Lung (tissue), 10 donors: Measurements from ENCODE around the gene RUBCN. TPM values are rescaled to one million over a fixed set of nuclear protein-coding genes. Genes with fewer than 3 reads are reported as not detected.
A peak's percentile ranks its signal among the peaks of the same experiment; 100 is the strongest.
"Not testable (repeated sequence)": the region's sequence is repeated elsewhere in the genome, so short reads cannot be mapped to it uniquely, and the experiment has no call there.

Experiments used
- ATAC-seq: fragments of 200-7000 bp; cut with Tn5 transposase; one replicate; pipeline ENCODE4 v1.9.1; 2020; ENCODE audit warnings: moderate number of reproducible peaks; ENCODE audit not compliant: insufficient read depth, low FRiP score
- DNase-seq, 3 donors: peaks; one replicate each; pipeline ENCODE4 v3.0.0-alpha.2; 2013 to 2017
- H3K27ac ChIP-seq, 2 donors: one replicate each; pipeline ENCODE4 v1.5.1; 2013; ENCODE audit warnings: mild to moderate bottlenecking in 2 of 2, moderate library complexity in 2 of 2, control low read depth in 1 of 2, inconsistent platforms in 1 of 2, low read depth in 1 of 2, low read length in 1 of 2
- H3K27me3 ChIP-seq, 3 donors: one replicate each; pipeline ENCODE4 v1.5.1; 2013; ENCODE audit warnings: low read length in 2 of 3; ENCODE audit not compliant: control insufficient read depth in 3 of 3, insufficient read depth in 3 of 3
- H3K36me3 ChIP-seq, 4 donors: one replicate each; pipeline ENCODE4 v1.5.1; 2013; ENCODE audit warnings: low read length in 4 of 4, mild to moderate bottlenecking in 1 of 4, moderate library complexity in 1 of 4; ENCODE audit not compliant: control insufficient read depth in 4 of 4, insufficient read depth in 4 of 4
- H3K4me1 ChIP-seq, 5 donors: one replicate each; pipeline ENCODE4 v1.5.1; 2013; ENCODE audit warnings: low read length in 5 of 5, mild to moderate bottlenecking in 2 of 5, moderate library complexity in 1 of 5; ENCODE audit not compliant: control insufficient read depth in 5 of 5, insufficient read depth in 5 of 5
- H3K4me3 ChIP-seq: one replicate; pipeline ENCODE4 v1.5.1; 2013; ENCODE audit warnings: mild to moderate bottlenecking, control low read depth, moderate library complexity
- H3K9ac ChIP-seq, 2 donors: one replicate each; pipeline ENCODE4 v1.5.1; 2013; ENCODE audit warnings: low read length in 2 of 2, control low read depth in 1 of 2; ENCODE audit not compliant: insufficient read depth in 1 of 2
- H3K9me3 ChIP-seq, 4 donors: one replicate each; pipeline ENCODE4 v1.5.1; 2013; ENCODE audit warnings: low read length in 3 of 4, mild to moderate bottlenecking in 1 of 4, moderate library complexity in 1 of 4; ENCODE audit not compliant: control insufficient read depth in 4 of 4, insufficient read depth in 3 of 4
- WGBS, 2 donors: extraction: QIAGEN DNeasy Blood & Tissue Kit; methylation state at CpG; one replicate each; pipeline ENCODE4 v1.1.7; 2013; 5-methylcytosine and 5-hydroxymethylcytosine counted together
- polyA plus RNA-seq, 2 donors: library from polyadenylated mRNA; stranded (reverse); fragments of 200-250 nt; gene quantifications; one replicate each; pipeline ENCODE4 v1.2.1, GENCODE V29; 2013
- total RNA-seq, 2 donors: library from RNA; depleted of rRNA in 1 of 2; stranded (reverse); fragments of >200 nt in 1 of 2; gene quantifications; one replicate each; pipeline ENCODE4 v1.2.1, GENCODE V29; 2014 to 2021
- donor health status: Bipolar disorder and iron deficiency.
- donor health status: healthy.
- donor health status: DM: yes; HTN: yes; CAD: no.

Gene RUBCN
- total and polyA plus RNA-seq, 4 donors, result 11.9 to 34.1 (median 16.3) TPM

DNA sequence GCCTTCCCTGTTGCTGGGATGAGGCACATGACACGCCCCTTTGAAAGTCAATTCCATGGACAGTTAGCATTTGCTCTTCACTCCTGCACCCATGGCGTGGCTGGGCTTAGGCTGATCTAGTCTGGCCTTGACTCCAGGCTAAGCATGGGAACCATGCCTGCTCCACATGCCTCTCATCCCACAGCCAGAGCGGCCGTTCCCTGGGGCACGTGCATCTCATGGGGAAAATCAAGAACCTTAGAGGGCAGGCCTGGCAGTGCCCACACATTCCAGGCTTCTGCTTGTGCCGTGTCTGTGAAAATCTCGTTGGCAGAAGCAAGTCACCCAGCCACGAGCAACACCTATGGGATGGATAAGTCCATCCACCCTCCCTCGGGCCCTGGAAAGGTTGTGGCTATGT, 89.5 kb downstream of the RUBCN start:
- H3K4me3 ChIP-seq, H3K27me3 ChIP-seq, H3K9ac ChIP-seq, H3K4me1 ChIP-seq, DNase-seq, H3K27ac ChIP-seq, ATAC-seq, H3K36me3 ChIP-seq, H3K9me3 ChIP-seq: not testable (repeated sequence)
- 93 to 96% methylated on average over 8 of the region's 9 CpGs for WGBS, 2 donors

DNA sequence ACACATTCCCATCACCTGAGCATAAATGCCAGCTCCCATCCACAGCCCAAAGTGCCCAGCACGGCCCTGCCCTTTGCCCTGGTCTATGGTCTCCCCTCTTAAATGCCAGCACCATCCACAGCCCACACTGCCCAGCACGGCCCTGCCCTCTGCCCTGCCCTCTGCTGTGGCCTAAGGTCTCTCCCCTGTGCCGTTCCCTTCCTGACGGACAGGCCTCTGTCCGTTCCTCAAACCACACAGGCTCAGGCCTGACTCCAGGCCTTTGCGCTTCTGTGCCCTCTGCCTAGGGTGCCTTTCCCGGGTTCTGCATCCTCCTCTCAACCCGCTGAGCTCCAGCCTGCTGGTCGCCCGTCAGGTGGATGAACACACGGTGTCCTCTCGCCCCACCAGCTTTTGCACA, 90.4 kb downstream of the RUBCN start:
- not testable (repeated sequence) for H3K27me3 ChIP-seq, H3K4me1 ChIP-seq, ATAC-seq, H3K9me3 ChIP-seq, H3K4me3 ChIP-seq, H3K27ac ChIP-seq, DNase-seq, H3K9ac ChIP-seq, H3K36me3 ChIP-seq
- 91 to 93% methylated on average over 12 of the region's 12 CpGs for WGBS, 2 donors

DNA sequence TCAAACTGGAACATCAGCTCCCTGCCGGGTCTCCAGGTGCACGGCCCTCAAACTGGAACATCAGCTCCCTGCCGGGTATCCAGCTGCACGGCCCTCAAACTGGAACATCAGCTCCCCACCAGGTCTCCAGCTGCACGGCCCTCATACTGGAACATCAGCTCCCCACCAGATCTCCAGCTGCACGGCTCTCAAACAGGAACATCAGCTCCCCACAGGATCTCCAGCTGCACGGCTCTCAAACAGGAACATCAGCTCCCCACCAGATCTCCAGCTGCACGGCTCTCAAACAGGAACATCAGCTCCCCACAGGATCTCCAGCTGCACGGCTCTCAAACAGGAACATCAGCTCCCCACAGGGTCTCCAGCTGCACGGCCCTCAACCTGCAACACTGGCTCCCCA, 99.1 kb downstream of the RUBCN start:
- H3K27me3 ChIP-seq, H3K9ac ChIP-seq, H3K4me3 ChIP-seq, H3K4me1 ChIP-seq, H3K27ac ChIP-seq, H3K36me3 ChIP-seq, H3K9me3 ChIP-seq, DNase-seq, ATAC-seq: not testable (repeated sequence)
- WGBS, 2 donors, result 47 to 80% methylated on average over 10 of the region's 10 CpGs

DNA sequence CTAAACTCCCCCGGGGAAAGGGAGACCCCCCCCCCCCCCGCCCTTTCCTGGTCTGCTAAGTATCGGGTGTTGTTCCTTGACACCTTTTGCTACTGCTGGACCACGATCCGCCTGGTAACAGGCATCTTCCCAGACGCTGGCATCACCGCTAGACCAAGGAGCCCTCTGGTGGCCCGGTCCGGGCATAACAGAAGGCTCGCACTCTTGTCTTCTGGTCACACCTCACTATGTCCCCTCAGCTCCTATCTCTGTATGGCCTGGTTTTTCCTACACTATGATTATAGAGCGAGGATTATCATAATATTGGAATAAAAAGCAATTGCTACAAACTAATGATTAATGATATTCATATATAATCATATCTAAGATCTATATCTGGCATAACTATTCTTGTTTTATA, 104.7 kb downstream of the RUBCN start:
- not testable (repeated sequence) for H3K4me3 ChIP-seq, H3K9me3 ChIP-seq, H3K27me3 ChIP-seq, H3K27ac ChIP-seq, H3K9ac ChIP-seq, ATAC-seq, H3K36me3 ChIP-seq, H3K4me1 ChIP-seq
- peak in 1 of 3 donors; percentile 1 for DNase-seq
- 11 to 29% methylated on average over 9 to 10 of the region's 11 CpGs for WGBS, 2 donors

DNA sequence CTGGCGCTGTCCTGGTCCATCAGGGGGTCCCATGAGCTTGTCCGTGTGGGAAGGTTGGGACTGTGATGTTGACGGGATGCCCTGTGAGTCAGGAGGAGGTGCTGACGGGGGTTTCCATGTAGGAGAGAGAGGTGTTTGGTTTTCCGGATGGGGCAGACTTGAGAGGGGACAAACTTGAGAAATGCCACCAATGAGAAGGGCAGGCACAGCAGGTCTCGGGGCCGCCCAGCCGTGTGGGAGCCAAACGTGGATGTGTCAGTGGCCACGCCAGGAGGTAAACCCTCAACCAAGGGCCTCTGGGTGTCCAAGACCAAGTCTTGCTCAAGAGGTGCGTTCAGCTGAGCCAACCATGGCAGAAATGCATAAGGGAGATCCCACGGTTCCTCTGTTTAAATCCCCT, 105.9 kb downstream of the RUBCN start:
- 90 to 91% methylated on average over 12 of the region's 12 CpGs for WGBS, 2 donors
- not testable (repeated sequence) for ATAC-seq, DNase-seq

DNA sequence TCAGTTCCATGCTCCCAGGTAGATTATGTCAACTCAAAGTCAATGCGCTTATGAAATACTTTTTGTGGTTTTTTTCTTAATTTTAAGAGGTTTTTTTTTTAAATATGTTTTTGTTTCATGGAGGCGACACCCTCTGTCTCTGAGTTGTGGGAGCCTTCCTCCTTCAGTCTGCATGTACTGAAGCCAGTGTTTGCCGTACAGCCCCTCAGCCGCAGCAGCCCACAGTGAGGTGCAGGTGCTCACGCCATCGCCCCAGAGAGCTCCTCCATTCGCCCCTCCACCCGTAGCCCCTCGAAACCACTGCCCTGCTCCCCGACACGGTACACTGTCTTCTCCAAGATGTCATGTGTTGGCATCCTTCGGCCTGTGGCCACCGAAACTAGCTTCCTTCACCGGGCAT, 107.4 kb downstream of the RUBCN start:
- H3K4me3 ChIP-seq, H3K9ac ChIP-seq, H3K27ac ChIP-seq, DNase-seq, H3K27me3 ChIP-seq, ATAC-seq, H3K4me1 ChIP-seq, H3K9me3 ChIP-seq, H3K36me3 ChIP-seq: not testable (repeated sequence)
- WGBS, 2 donors, result 89 to 94% methylated on average over 7 to 9 of the region's 14 CpGs

More for the DNA sequence above, 105.9 kb downstream of the RUBCN start:
- not testable (repeated sequence) for H3K36me3 ChIP-seq, H3K27ac ChIP-seq, H3K4me1 ChIP-seq, H3K9me3 ChIP-seq, H3K9ac ChIP-seq, H3K4me3 ChIP-seq, H3K27me3 ChIP-seq

DNA sequence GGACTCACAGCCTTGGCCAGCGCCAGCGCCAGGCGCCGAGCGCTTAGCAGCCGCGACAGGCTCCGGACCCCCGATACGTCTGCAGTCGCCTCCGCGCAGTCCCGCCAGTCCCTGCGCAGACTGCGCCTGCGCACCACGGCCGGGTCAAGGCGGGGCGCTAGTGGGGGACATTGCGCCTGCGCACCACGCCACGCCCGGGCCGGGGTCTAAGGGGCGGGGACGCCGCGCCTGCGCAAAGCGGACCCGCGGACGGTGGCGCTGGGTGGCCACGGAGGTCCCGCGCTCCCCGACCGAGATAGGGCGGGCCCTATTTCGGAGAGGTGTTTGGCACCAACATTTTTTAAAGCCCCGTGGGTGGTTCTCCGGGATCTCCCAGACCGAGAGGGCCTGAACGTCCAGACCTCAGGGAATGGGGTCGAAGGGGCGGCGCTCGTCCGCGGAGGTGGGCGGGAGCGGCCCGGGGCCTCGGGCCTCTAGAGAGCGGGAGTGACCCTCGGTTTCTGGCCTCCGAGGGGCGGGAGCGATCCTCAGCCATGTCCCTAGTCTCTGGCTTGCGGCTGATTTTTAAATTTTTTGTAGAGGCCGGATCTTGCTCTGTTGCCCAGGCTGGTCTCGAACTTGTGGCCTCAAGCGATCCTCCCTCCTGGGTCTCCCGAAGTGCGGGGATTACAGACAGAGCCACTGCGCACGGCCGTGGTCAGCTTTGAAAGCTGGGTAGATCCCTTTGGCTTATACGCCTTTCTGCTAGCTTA, 108.8 kb downstream of the RUBCN start:
- not testable (repeated sequence) for H3K4me1 ChIP-seq, H3K9me3 ChIP-seq, H3K36me3 ChIP-seq, H3K27me3 ChIP-seq
- Histone ChIP-seq H3K27ac (peak overlapping the region; percentile 78 to 85), H3K9ac (peak overlapping the region in 1 of 2 donors; percentile 62), H3K4me3 (peak overlapping the region; percentile 74)
- ATAC-seq (peak; percentile 85), DNase-seq (peak; percentile 81 to 94 (median 91))
- whole genome bisulfite sequencing, 2 donors, result 2 to 5% methylated on average over 42 to 73 of the region's 73 CpGs

DNA sequence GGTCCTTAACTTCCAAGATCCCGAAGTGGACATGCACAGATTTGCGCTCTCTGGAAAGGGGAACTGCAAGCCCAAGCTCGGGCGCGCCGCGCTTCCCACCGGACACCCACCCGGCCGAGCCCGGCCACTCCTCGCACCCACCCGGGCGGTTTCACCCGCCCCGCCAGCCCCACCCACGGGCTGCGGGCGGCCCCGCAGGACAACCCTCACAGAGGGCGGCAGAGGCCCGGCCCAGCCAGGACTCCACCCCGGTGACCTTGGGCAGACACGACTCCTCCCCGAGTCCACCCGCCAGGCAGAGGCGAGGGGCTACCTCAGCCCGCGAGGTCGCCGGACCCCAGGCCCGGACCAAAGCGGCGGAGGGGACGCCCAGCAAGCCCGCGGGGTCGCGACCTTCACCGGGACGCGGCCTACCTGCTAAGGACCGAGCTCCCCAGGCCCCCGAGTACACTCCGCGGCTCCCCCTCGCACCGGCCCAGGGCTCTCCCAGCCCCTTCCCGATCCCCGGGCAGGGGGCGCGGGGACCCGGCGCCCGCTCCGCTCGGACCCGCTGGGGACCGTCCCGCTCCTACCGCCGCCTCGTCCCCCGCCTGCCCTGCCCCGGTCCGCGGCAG, 109.4 kb downstream of the RUBCN start:
- H3K4me1 ChIP-seq, H3K27me3 ChIP-seq, H3K36me3 ChIP-seq, DNase-seq, H3K9me3 ChIP-seq, H3K9ac ChIP-seq: not testable (repeated sequence)
- 0% methylated on average over 2 to 26 of the region's 67 CpGs for WGBS, 2 donors
- Histone ChIP-seq H3K4me3 (peak overlapping the region; percentile 74), H3K27ac (peak overlapping the region; percentile 78 to 85)
- peak; percentile 64 for ATAC-seq
